SW 1271 (cell line): ENCODE results near the gene CRMP1.

ENCODE experiments used
- DNase-seq, 2 experiments: peaks; one replicate each; lab custom pipeline; 2025; lab: John Stamatoyannopoulos, UW

CRMP1 gene

DNA sequence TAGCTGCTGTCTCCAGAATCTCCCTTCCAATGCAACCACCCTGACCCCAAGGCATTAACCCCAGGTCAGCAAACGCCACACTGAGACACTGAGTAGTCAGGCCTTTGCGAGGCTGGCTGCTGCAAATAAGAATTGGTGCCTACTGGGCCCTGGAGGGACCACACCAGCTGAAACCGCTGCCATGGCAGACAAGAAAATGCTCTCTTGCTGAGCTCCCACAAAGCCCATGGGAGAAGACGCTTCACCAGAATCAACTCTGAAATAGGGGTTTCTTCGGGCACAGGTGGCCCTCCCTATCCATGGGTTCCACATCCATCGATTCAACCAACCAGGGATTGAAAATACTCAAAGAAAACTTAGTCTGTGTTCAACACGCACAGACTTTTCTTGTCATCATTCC is 26.7 kb upstream of the CRMP1 start:
- DNase-seq = no peak

DNA sequence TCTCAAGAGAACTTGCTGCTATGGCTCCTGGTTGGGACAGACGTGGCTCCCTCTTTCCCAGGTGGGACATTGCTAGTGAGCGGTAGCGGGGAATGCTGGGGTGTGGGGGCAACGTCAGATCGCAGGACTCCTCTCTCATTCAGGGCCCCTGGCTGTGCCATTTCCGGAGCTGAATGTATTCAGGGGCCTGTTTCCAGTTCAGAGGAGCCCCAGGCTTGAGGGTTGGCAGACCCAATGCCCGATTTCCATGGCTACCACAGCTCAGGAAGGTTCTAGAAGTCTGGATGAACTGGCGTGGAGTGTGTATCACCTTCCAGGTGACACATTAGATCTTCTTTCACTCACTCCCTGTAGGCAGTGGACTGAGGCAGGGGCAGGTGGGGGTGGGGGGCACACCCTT is 26.2 kb upstream of the CRMP1 start:
- DNase-seq = no peak

DNA sequence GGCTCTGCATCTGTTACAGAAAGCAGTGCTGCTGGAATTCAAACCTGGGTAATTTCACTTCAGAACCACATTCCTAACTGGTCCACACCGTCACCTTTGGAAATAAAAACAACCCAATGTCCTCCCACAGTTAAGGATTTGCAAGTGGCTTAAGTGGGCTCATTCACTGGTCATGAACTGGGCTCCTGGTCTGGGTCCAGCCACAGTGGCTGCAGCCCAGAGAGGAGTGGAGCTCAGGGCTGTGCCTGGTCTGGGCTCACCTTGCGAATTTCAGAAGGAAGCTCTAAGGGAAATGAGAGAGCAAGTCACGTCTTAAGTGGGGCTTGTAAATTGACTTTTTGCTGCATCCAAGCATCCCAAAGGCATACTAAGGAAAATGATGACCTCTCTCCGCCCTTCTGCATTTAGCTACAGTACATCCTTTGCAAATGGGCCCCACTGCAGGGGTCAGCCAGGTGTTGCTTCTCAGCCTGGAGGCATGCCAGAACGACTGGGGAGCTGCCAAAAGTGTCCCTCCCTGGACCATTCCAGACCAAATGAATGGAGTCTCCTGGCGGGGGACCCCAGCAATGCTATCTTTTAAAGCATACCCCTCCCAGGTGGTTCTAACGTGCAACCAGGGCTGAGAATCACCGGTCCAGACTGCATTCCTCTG is 25.6 kb upstream of the CRMP1 start:
- no peak for DNase-seq

DNA sequence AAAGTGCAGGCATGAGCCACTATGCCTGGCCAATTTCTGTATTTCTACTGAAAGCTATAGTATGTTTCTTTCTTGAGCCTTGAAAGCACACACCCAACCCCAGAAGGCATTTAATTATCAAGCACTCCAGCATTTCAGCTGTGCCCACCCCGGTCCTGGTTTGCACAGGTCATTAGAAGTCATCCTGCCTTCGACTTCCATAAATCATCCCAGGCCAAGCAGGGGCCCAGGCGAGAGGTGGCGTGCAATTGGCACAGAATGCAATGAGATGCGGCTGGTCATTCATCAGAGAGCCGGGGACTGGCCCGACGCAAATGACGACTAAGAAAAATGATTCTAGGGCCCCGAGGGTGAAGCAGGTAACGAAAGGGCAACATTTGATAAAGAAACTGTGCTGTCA is 24.8 kb upstream of the CRMP1 start:
- DNase-seq = no peak

DNA sequence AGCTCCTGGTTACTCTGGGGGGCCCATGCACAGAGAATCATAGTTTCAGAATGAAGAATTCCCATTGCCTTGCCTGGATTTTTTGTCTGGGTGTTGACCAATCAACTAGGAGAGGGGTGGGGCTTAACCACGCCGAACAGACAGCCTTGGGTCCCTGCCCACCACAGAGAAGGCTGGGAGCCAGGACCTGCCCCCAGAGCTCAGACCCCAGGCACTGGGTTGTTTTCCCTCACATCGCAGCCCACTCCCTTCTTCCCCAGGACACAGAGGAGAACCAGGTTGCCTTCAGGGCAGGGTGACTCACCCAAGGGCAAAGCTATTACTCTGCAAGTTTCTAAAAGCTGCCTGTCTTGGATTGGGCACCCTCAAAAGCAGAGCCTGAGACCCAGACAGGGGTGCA is 23.3 kb upstream of the CRMP1 start:
- no peak for DNase-seq

DNA sequence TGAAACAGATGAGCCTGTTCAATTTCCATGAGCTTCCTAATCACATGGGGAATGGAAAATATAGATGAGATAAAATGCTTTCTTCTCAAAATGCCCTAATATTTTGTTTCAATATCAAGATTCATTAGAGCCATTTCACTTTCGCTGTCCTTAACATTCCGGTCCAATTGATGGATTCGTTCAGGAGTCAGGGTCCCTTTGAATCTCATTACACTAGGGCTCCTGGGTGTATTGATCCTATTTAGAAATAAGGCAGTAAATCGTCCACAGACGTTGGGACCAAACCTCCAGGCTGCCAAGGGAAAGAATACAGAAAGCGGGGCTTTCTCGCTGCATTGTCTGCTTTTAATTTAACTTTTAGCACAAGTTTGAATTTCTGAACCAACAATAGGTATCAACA is 20.6 kb upstream of the CRMP1 start:
- DNase-seq = no peak

DNA sequence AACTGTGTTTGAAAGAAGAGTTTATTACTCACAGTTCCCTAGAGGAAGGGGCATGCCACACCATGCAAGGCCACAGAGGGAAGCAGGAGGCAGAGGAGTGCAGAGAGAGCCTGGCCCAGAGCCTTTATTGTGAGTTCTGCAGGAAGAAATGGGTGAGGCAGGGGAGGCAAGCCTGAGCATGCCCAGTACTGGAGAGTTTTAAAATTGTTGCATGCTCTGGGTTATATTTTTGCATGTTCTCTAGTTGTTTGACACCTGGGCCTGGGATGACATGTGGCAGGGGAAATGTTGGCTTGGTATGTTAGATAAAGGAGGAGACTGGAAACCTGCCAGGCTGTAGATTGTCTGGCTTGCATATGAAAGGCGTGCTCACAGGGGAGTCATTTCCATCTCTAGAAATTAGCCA is 19.7 kb upstream of the CRMP1 start:
- DNase-seq = no peak

DNA sequence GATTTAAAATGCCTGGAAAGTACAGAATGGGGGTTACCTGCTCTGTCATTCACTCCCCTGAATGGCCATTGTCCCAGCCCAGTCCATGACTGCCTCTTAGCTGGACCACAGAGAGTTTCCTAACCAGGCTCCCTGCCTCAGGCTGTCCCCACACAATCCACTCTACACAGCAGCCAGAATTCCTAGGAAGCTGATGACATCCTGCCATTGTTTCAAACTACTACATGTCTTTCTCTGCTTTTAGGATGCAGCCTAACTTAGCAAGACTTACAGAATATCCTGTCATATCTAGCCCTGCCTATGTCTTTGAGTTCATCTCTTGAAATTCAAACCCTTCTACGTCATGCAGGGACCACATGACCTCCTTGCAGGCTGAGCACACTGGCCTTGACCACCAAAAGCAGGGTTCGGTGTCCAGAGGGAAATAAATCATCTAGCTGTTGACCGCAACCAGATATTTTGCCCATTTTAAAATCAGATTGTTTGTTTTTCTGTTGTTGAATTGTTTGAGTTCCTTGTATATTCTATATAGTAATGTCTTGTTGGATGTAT is 16.1 kb upstream of the CRMP1 start:
- no peak for DNase-seq

DNA sequence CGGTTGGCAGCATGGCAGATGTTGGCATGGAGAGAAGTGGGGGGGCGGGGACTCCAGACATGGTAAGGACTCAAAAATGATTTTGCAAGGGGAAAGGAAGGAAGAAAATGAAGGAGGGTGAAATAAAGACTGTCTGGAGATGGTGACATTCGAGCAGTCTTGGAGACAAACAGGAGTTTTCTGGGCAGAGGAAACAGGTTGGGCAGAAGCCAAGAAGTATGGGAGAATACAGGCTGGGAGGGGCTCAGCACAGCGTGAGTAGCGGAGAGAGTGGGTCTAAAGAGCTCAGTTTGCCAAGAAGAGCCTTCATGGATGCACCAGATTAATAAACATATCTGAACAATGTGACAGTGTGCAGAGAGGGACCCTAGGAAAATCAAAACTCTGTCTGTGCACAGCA is 13.3 kb upstream of the CRMP1 start:
- DNase-seq = no peak

DNA sequence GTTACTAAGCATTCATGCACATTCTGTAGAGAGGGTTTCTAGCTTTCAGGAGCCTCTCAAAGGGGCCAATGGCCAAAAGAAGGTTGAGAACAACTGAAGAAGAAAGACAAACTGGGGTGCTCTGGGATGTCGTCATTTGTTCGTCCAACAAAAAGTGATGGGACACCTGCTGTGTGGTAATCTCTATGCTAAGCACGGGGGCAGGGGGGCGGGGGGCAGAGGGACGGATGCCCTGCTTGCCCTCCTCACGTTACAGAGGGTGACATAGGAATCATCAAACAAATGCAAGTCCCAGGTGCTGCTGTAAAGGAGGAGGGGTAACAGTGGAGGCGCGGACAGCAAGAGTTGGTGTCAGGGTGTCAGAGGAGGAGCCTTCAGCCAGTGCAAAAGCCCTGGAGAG is 12.8 kb upstream of the CRMP1 start:
- DNase-seq = no peak

DNA sequence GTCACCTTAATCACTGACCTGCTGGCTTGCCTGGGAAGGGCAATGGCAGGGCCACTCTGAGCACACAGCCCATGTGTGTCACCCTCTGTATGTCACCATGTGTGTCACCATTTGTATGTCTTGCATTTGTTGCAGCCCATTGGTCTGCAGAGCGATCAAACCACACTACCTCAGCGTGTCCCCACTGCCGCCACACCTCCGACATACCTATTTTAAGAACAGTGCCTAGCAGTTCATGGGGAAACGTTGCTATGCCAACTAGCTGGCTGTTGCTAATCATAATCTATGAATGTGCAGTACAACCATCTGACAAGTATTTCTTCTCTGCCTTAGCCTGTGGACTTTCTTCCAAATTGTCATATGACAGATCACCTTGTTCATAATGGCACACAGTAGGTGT is 8.0 kb upstream of the CRMP1 start:
- DNase-seq = no peak

DNA sequence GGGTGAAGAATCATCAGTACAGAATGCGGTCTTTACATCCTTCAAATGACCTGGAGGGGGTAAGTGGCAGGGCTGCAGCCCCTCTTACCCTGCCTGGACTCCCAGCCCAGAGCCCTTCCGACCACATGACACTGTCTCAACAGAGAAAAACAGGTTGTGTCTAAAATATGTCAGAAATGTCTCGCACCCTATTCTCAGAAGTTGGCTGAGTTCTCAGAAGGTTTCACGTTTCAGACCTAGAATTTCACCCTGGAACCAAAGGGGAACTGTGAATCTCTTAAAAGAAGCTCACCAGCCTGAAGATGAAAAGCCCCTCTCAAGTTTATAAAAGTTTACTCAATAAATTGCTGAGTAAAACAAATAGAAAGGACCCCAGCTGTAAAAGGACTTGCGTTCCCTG is 7.0 kb upstream of the CRMP1 start:
- no peak for DNase-seq

DNA sequence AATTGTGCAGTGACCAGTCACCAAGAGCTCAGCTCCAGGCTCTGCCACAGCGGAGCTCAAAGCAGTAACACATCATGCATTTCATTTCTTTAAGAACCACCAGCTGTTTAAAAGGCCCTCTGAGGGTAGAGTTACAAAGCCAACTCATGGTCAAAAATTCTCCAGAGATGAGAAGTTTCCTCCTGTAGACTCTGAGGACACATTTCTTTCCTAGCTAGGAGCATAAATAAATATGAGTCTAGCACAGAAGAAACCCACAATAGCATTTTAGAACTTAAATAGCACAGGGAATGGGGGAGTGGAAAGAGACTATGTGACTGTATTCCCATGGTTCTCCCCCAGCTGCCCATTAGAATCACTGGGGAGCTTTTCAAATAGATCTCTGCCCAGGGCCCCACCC is 6.5 kb upstream of the CRMP1 start:
- DNase-seq = no peak

DNA sequence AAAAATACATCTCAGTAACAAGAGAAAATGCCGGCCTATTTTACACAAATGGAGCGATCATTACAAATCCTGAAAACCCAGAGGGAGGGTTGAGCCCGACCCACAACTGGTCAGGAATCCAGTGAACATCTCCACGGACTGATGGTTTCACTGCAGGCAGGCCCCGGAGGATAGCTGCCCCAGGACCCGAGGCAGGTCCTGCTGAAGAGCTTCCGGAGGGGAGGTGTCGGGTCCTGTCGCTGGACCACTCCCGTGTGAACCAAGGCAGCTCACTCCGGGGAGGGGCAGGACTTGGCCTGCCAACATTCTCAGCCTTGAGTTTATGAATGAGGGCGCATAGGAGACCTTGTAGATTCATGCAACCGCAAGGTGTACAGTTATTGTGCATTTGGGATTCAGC is 4.8 kb upstream of the CRMP1 start:
- DNase-seq = no peak

DNA sequence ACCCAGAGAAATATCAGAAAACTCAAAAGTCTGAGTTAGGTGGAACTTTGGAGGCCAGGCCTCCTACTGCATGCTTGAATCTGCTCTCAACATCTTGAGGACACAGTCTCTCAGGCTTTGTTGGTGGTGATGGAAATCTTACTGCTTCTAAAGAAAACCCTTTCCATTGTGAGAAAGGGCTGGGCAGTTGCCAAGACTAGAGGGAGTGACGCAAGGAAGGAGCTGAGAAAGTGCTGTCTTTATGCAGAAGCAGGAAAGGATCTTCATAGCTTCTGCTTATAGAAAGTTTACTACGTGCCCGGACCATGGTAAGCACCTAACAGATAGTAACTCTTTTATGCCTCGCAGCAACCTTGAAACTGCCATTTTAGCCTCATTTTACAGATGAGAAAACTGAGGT is 2.4 kb upstream of the CRMP1 start:
- DNase-seq = no peak

DNA sequence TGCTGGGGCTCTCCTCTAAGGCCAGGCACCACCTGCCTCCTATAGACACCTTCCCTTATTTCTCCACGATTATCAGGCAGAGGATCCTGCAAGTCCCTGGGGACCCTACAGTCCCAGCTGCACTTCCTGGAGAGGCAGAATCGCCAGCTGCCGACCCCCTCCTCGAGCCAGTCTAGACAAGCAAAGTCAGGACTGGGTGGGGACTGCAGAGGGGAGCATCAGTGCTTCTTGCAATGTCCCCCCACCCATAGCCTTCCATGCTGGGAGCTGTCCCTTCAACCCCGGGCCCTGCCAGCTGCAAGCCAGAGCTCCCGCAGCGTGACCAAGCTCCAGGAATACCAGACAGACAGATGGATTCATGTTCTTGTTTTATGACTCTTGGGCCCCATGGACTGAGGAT is 1.4 kb upstream of the CRMP1 start:
- no peak for DNase-seq

DNA sequence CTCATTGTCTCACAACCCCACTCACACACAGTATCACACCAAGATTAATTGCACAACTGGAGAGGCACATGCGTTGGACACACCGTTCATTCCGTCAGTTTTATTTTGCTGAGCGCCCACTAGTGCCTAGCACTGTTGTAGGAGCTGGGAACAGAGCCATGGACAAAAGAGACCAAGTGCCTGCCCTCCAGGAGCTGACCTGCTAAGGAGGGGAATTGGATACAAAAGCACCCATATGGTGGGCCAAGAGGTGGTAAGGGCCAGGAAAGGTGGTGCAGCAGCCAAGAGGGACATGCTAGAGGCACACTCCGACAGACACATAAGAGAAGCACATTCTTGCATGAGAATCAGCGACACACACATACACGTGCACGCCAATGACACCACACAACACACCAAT is 705 bp upstream of the CRMP1 start:
- DNase-seq = no peak

DNA sequence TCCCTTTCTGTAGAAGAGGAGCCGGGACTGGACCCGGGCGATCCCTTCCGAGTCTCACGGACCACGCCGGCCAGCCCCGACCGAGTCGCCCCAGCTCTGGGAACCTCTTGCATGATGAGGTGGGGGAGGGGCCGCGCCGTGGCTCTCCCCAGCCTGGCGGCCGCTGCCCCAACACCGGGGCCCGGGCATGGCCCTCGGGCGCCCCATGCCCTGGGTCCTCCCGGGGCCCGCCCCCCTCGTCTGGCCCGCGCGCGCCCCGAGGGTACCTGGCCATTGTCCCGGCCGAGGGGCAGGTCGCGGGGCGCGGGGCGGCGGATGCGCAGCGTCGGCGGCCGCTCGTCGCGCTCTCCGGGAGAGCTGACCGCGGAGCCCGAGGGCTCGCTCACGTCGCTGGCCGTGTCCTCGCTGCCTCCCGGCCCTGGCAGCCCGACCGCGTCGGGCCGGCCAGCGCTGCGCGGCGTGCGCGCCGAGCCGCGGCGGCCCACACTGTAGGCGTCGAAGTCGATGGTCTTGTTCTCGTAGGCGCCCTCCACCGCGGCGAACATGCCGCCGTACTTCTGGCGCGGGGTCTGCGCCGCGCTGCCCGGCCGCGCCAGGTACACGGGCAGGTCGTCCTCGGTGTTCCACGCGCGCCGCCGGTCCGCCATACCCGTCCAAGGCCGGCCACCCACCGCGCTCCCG is 423 bp downstream of the CRMP1 start:
- no peak for DNase-seq

DNA sequence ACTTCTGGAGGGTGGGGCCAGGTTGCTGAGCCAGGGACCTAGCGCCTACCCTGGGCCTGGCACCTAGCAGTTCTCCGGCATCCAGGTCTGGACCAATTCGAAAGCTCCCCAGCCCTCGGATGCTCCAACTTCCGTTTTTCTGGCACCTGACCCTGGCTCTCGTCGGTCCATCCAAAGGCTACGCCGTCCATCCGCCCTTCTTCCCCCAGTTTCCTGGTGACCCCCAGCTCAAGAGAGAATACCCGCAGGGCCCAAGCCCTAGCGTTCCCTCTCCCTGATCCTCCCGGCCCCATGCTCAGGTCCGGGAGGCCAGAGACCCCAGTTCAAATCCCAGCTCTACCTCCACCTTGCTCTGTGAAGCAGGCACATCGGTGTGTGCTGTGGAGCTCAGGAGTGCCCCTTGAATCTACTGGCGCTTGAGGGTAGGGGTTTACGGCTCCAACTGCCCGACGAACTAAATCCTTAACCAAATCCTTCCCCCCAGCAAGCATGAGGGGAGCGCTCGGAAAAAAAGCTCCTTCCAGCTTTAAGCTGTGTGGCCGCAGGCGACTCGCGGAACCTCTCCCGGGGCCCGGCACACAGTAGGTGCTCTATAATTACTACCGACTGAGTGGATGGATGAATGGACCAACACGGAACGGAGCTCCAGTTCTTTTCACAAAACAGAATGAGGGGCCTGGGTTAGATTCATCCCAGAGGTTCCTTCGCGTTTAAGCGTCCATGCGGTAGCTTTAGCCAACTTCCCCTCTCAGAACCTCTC is 1.1 kb downstream of the CRMP1 start:
- no peak for DNase-seq

DNA sequence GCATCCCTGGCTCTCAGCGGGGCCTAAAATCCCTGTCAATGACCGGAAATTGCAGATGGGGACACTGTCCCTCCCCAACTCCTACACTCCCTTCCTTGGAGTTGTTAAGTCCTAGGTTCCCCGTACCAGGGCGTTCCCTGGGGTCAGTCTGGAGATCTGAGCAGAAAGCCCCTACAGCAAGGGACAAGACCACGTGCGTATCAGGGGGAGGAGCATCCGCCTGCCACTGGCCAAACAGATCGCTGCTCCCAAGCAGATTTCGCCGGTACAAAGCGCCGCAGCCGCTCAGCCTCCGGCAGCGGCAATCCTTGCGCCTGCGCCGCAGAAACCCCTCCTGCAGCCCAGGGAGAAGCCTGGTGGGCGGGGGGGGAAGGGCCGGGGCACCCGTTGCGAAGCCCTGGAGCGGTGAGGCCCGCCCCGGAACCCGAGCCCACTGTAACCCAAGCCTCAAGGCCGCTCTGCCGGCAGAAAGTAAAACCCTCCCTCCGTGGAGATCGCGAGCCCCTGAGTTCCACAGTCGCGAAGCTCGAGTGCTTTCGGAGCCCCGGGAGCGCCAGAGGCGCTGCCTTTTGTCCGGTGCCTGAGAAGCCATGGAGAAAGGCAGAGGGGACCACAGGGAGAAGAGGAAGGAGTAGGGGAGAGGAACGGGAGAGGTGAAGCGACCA is 2.7 kb downstream of the CRMP1 start:
- no peak for DNase-seq

DNA sequence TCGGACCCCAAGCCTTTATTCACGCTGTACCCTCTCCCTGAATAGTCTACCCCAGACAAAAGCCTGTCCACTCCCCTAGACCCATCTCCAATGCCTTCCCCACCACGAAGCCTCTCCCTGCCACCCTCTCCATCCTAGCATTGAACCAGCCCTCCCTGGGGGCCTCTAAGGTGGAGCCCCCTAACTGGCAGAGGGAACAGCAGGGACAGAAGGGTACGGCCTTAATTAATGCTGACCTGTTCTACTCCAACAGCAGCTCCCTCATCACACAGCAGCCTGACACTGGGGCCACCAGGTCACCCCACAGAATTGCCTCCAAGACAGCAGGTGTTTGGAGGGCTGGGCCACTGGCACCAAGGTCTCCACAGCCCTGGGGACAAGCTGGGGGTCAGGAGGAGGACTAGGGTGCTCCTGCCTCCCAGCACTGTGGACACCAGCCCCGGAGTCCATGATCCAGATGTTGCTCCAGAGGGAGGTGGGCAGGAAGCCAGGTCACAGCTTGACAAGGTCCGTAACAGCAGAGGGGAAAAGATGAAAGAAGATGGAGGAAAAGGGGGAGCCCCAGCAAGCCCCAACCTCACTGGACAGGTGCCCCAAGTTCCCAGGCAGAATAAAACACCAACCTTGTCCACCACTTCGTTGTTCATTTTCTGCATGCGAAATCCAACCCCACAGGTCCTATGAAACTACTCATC is 3.7 kb downstream of the CRMP1 start:
- no peak for DNase-seq
